Loucy (cell line): ENCODE measurements around the gene CKS1B.

Experiments
- EZH2phosphoT487 ChIP-seq: fragments of 200-600 bp; IDR thresholded peaks from 2 replicates; pipeline ENCODE4 v1.6.1; 2018; ENCODE audit warnings: antibody characterized with exemption, mild to moderate bottlenecking, moderate library complexity, borderline replicate concordance
- TF ChIP-seq, protein P1 (sequence below): fragments of 200-600 bp; sonication (generic); conservative IDR thresholded peaks from 2 replicates; pipeline ENCODE4 v1.5.1; 2014; ENCODE audit warnings: mild to moderate bottlenecking, antibody characterized with exemption, low read length

DNA sequence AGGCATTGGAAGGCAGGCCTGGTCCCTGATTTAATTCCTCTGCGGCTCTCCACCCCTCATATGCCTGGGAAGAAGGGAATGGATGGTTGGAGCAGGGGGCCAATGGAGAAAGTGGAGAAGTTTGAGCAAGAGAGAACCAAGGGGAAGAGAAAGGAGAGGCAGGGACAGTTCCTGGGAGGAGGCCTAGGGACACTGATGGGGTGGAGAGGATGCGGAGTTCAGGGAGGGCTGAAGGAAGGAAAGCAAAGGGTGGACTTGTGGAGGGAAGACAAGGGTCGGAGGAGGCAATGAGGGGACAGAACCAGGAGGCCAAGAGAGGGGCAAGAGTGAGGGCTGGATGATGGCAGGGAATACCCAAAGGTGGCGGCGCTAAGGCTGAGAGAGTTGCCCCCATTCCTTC is 35.3 kb downstream of the CKS1B start:
- TF ChIP-seq, protein P1, sequence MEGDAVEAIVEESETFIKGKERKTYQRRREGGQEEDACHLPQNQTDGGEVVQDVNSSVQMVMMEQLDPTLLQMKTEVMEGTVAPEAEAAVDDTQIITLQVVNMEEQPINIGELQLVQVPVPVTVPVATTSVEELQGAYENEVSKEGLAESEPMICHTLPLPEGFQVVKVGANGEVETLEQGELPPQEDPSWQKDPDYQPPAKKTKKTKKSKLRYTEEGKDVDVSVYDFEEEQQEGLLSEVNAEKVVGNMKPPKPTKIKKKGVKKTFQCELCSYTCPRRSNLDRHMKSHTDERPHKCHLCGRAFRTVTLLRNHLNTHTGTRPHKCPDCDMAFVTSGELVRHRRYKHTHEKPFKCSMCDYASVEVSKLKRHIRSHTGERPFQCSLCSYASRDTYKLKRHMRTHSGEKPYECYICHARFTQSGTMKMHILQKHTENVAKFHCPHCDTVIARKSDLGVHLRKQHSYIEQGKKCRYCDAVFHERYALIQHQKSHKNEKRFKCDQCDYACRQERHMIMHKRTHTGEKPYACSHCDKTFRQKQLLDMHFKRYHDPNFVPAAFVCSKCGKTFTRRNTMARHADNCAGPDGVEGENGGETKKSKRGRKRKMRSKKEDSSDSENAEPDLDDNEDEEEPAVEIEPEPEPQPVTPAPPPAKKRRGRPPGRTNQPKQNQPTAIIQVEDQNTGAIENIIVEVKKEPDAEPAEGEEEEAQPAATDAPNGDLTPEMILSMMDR = no peak
- TF ChIP-seq EZH2phosphoT487 = no peak
